RWPE2 (cell line): ENCODE data around the gene CCDC83.
"Not testable (repeated sequence)": the region's sequence is repeated elsewhere in the genome, so short reads cannot be mapped to it uniquely, and the experiment has no call there.

Experiments
- ATAC-seq: fragments of 200-7000 bp; cut with Tn5 transposase; 3 replicates; pipeline ENCODE4 v1.9.1; 2021; ENCODE audit warnings: low read depth
- DNase-seq: peaks from one replicate; pipeline ENCODE4 v3.0.0-alpha.2; 2020; ENCODE audit warnings: low spot score
- H3K27ac ChIP-seq: fragments of 450-650 bp; 2 replicates; pipeline ENCODE4 v1.5.1; 2017; ENCODE audit warnings: mild to moderate bottlenecking; ENCODE audit not compliant: poor library complexity, severe bottlenecking
- H3K27me3 ChIP-seq: fragments of 250-450 bp; sonication (Bioruptor Pico); 2 replicates; pipeline ENCODE4 v1.5.1; 2021; ENCODE audit warnings: mild to moderate bottlenecking, moderate library complexity; ENCODE audit not compliant: insufficient read depth, poor library complexity, severe bottlenecking
- H3K36me3 ChIP-seq: fragments of 250-450 bp; sonication (Bioruptor Pico); 2 replicates; pipeline ENCODE4 v1.5.1; 2020; ENCODE audit warnings: low read depth, mild to moderate bottlenecking, moderate library complexity
- H3K4me1 ChIP-seq: fragments of 250-450 bp; sonication (Bioruptor Pico); 2 replicates; pipeline ENCODE4 v1.5.1; 2021; ENCODE audit warnings: mild to moderate bottlenecking, moderate library complexity; ENCODE audit not compliant: insufficient read depth, poor library complexity, severe bottlenecking
- H3K4me3 ChIP-seq: fragments of 250-450 bp; sonication (Bioruptor Pico); 2 replicates; pipeline ENCODE4 v1.5.1; 2021; ENCODE audit warnings: mild to moderate bottlenecking, moderate library complexity; ENCODE audit not compliant: severe bottlenecking
- H3K9me3 ChIP-seq: fragments of 250-450 bp; sonication (Bioruptor Pico); 2 replicates; pipeline ENCODE4 v1.5.1; 2021; ENCODE audit warnings: mild to moderate bottlenecking, moderate library complexity; ENCODE audit not compliant: severe bottlenecking
- CTCF ChIP-seq: fragments of 450-650 bp; IDR thresholded peaks from one replicate; pipeline ENCODE4 v1.5.1; 2017; ENCODE audit warnings: mild to moderate bottlenecking, moderate library complexity; ENCODE audit not compliant: poor library complexity, severe bottlenecking

CCDC83 gene

GRCh38 chr11:85829172-85829571, 26.0 kb upstream of the CCDC83 start:
- no peak for ATAC-seq
- no peak for DNase-seq
- TF ChIP-seq CTCF, result no peak

GRCh38 chr11:85831050-85831449, 24.1 kb upstream of the CCDC83 start:
- Histone ChIP-seq H3K27me3 (no peaks in the 10 kb centered on the region), H3K9me3 (peaks cover 3% of the 10 kb centered on the region), H3K27ac (no peak overlapping the region), H3K4me3 (no peak overlapping the region), H3K4me1 (peaks cover 21% of the 10 kb centered on the region), H3K36me3 (no peaks in the 10 kb centered on the region)
- TF ChIP-seq CTCF, result no peak
- no peak for ATAC-seq
- no peak for DNase-seq

More at GRCh38 chr11:85829172-85829571, 26.0 kb upstream of the CCDC83 start:
- no peaks in the 10 kb centered on the region for H3K36me3 ChIP-seq
- peaks cover 21% of the 10 kb centered on the region for H3K4me1 ChIP-seq
- peak overlapping the region; percentile 79 for H3K27ac ChIP-seq
- no peaks in the 10 kb centered on the region for H3K9me3 ChIP-seq
- H3K27me3 ChIP-seq, result no peaks in the 10 kb centered on the region
- H3K4me3 ChIP-seq, result no peak overlapping the region

- TF ChIP-seq CTCF, result no peak
- H3K4me1 ChIP-seq, result no peaks in the 10 kb centered on the region
- no peak overlapping the region for H3K4me3 ChIP-seq
- no peaks in the 10 kb centered on the region for H3K36me3 ChIP-seq
- ATAC-seq, result no peak
- no peak overlapping the region for H3K27ac ChIP-seq
- DNase-seq, result no peak
- H3K9me3 ChIP-seq, result peaks cover 3% of the 10 kb centered on the region
- H3K27me3 ChIP-seq, result no peaks in the 10 kb centered on the region
Observed at GRCh38 chr11:85835263-85835662, 19.9 kb upstream of the CCDC83 start.

GRCh38 chr11:85835729-85836128, 19.5 kb upstream of the CCDC83 start:
- ATAC-seq (no peak), DNase-seq (no peak)
- Histone ChIP-seq H3K36me3 (no peaks in the 10 kb centered on the region), H3K9me3 (peaks cover 3% of the 10 kb centered on the region), H3K4me3 (no peak overlapping the region), H3K4me1 (no peaks in the 10 kb centered on the region), H3K27ac (no peak overlapping the region), H3K27me3 (no peaks in the 10 kb centered on the region)
- TF ChIP-seq CTCF, result no peak

GRCh38 chr11:85840932-85841331, 14.3 kb upstream of the CCDC83 start:
- not testable (repeated sequence) for ATAC-seq, H3K9me3 ChIP-seq, DNase-seq, H3K27me3 ChIP-seq, H3K4me3 ChIP-seq, H3K27ac ChIP-seq, H3K36me3 ChIP-seq
- peaks cover 13% of the 10 kb centered on the region for H3K4me1 ChIP-seq
